Endodermal cell (in vitro differentiated cells): ENCODE results near the gene HLA-DPA1. TPM values are rescaled to one million over a fixed set of nuclear protein-coding genes. Genes with fewer than 3 reads are reported as not detected.
A peak's percentile ranks its signal among the peaks of the same experiment; 100 is the strongest.

Experiments used
- DNase-seq: peaks from one replicate; pipeline ENCODE4 v3.0.0-alpha.2; 2017
- H3K27ac ChIP-seq: 2 replicates; pipeline ENCODE4 v1.5.1; 2013; ENCODE audit warnings: mild to moderate bottlenecking, low read depth, low read length, moderate library complexity
- H3K27me3 ChIP-seq: 2 replicates; pipeline ENCODE4 v1.6.1; 2013; ENCODE audit warnings: mild to moderate bottlenecking, low read length, moderate library complexity; ENCODE audit not compliant: insufficient read depth, control insufficient read depth, poor library complexity, severe bottlenecking
- H3K36me3 ChIP-seq: 2 replicates; pipeline ENCODE4 v1.7.0; 2013; ENCODE audit warnings: mild to moderate bottlenecking, low read length, moderate library complexity; ENCODE audit not compliant: control insufficient read depth, insufficient read depth
- H3K4me1 ChIP-seq: one replicate; pipeline ENCODE4 v1.7.0; 2013; ENCODE audit warnings: low read length; ENCODE audit not compliant: control insufficient read depth, insufficient read depth
- H3K4me3 ChIP-seq: 2 replicates; pipeline ENCODE4 v1.5.1; 2013; ENCODE audit warnings: mild to moderate bottlenecking, low read length, moderate library complexity
- H3K9ac ChIP-seq: 2 replicates; pipeline ENCODE4 v1.6.1; 2013; ENCODE audit warnings: mild to moderate bottlenecking, low read length, moderate library complexity; ENCODE audit not compliant: poor library complexity, severe bottlenecking; ENCODE audit errors: extremely low read depth
- H3K9me3 ChIP-seq: 2 replicates; pipeline ENCODE4 v1.6.1; 2013; ENCODE audit warnings: mild to moderate bottlenecking, low read length, moderate library complexity; ENCODE audit not compliant: control insufficient read depth
- H3K27ac Mint-ChIP-seq: 2 replicates; pipeline ENCODE4 v1.8.0; 2020; ENCODE audit warnings: mixed read lengths
- H3K27me3 Mint-ChIP-seq: 2 replicates; pipeline ENCODE4 v1.8.0; 2021; ENCODE audit warnings: mild to moderate bottlenecking, mixed read lengths; ENCODE audit not compliant: insufficient read depth
- H3K36me3 Mint-ChIP-seq: 2 replicates; pipeline ENCODE4 v1.8.0; 2020; ENCODE audit warnings: low read depth, mixed read lengths
- H3K4me1 Mint-ChIP-seq: 2 replicates; pipeline ENCODE4 v1.8.0; 2020; ENCODE audit warnings: mixed read lengths
- H3K4me3 Mint-ChIP-seq: 2 replicates; pipeline ENCODE4 v1.8.0; 2020; ENCODE audit warnings: mild to moderate bottlenecking, moderate library complexity, mixed read lengths
- H3K9me3 Mint-ChIP-seq: 2 replicates; pipeline ENCODE4 v1.8.0; 2020; ENCODE audit warnings: mild to moderate bottlenecking, mixed read lengths
- CTCF ChIP-seq: fragments of 200-600 bp; sonication (generic); conservative IDR thresholded peaks from 2 replicates; pipeline ENCODE4 v1.5.0; 2021; ENCODE audit warnings: antibody characterized with exemption, mild to moderate bottlenecking
- WGBS, 2 experiments: methylation state at CpG; one replicate each; pipeline versions ENCODE4 v1.1.5 to v1.1.7; 2013; ENCODE audit warnings: missing lambda C conversion rate in 2 of 2, mixed read lengths in 1 of 2; ENCODE audit not compliant: insufficient coverage in 1 of 2, insufficient read length in 1 of 2; 5-methylcytosine and 5-hydroxymethylcytosine counted together
- total RNA-seq, 2 donors: library from RNA; stranded (reverse); fragmentation: NEBNext Ultra II Directional in 1 of 2; extraction: Animal tissue kit (Norgen Biotek cat#: 25700) in 1 of 2; gene quantifications; 2 replicates in 1 of 2; 3 replicates in 1 of 2; pipeline ENCODE4 v1.2.1, GENCODE V29; 2021

HLA-DPA1 gene
- total RNA-seq, 2 donors from 2014 or later, result 1.7 to 1.9 TPM

GRCh38 chr6:33079580-33079979 is 6.1 kb upstream of the HLA-DPA1 start:
- Mint-ChIP-seq H3K36me3 (peaks cover under 1% of the 10 kb centered on the region), H3K4me3 (peak overlapping the region; percentile 74), H3K27ac (no peak overlapping the region), H3K4me1 (peaks cover 11% of the 10 kb centered on the region), H3K9me3 (peaks cover 9% of the 10 kb centered on the region), H3K27me3 (peaks cover 23% of the 10 kb centered on the region)
- no peaks in the 10 kb centered on the region for H3K4me1 ChIP-seq
- H3K9me3 ChIP-seq, result no peaks in the 10 kb centered on the region
- H3K36me3 ChIP-seq, result no peaks in the 10 kb centered on the region
- DNase-seq, result no peak
- WGBS, 2 experiments, result 88 to 93% methylated on average over 4 of the region's 4 CpGs
- H3K27me3 ChIP-seq, result peaks cover 18% of the 10 kb centered on the region
- no peak overlapping the region for H3K9ac ChIP-seq
- H3K27ac ChIP-seq, result no peak overlapping the region
- no peak overlapping the region for H3K4me3 ChIP-seq
- no peak for TF ChIP-seq CTCF

- H3K27me3 Mint-ChIP-seq, result peaks cover 23% of the 10 kb centered on the region
- no peak for DNase-seq
- H3K27ac Mint-ChIP-seq, result no peak overlapping the region
- Histone ChIP-seq H3K27me3 (peaks cover 18% of the 10 kb centered on the region), H3K9ac (no peak overlapping the region), H3K4me1 (no peaks in the 10 kb centered on the region), H3K9me3 (no peaks in the 10 kb centered on the region), H3K36me3 (no peaks in the 10 kb centered on the region), H3K4me3 (no peak overlapping the region), H3K27ac (no peak overlapping the region)
- peaks cover 11% of the 10 kb centered on the region for H3K4me1 Mint-ChIP-seq
- peaks cover 9% of the 10 kb centered on the region for H3K9me3 Mint-ChIP-seq
- no peak overlapping the region for H3K4me3 Mint-ChIP-seq
- 96 to 100% methylated on average over 2 of the region's 2 CpGs for WGBS, 2 experiments
- no peaks in the 10 kb centered on the region for H3K36me3 Mint-ChIP-seq
- no peak for TF ChIP-seq CTCF
Observed at GRCh38 chr6:33078919-33079521, 5.6 kb upstream of the HLA-DPA1 start.

- 88 to 100% methylated on average over 1 to 3 of the region's 3 CpGs for WGBS, 2 experiments
Observed at GRCh38 chr6:33078442-33078841, 5.0 kb upstream of the HLA-DPA1 start.

More at GRCh38 chr6:33078442-33078841, 5.0 kb upstream of the HLA-DPA1 start:
- H3K27me3 Mint-ChIP-seq, result peaks cover 23% of the 10 kb centered on the region
- H3K36me3 Mint-ChIP-seq, result no peaks in the 10 kb centered on the region
- Histone ChIP-seq H3K27ac (no peak overlapping the region), H3K4me3 (no peak overlapping the region), H3K9ac (no peak overlapping the region), H3K36me3 (no peaks in the 10 kb centered on the region), H3K27me3 (peaks cover 18% of the 10 kb centered on the region), H3K4me1 (no peaks in the 10 kb centered on the region), H3K9me3 (no peaks in the 10 kb centered on the region)
- no peak overlapping the region for H3K27ac Mint-ChIP-seq
- H3K4me1 Mint-ChIP-seq, result peaks cover 12% of the 10 kb centered on the region
- H3K4me3 Mint-ChIP-seq, result no peak overlapping the region
- no peak for DNase-seq
- TF ChIP-seq CTCF, result no peak
- peaks cover 9% of the 10 kb centered on the region for H3K9me3 Mint-ChIP-seq
